Sigmoid colon (tissue), 7 donors: ENCODE results near the gene ZNF541. TPM values are rescaled to one million over a fixed set of nuclear protein-coding genes. Genes with fewer than 3 reads are reported as not detected.

Experiments used
- DNase-seq: peaks from one replicate; pipeline ENCODE4 v3.0.0-alpha.2; 2019
- H3K27ac ChIP-seq, 4 donors: fragments of 200-600 bp; sonication (generic); one replicate each; pipeline ENCODE4 v1.5.1; 2016 to 2019; ENCODE audit warnings: mild to moderate bottlenecking in 1 of 4
- H3K27me3 ChIP-seq, 3 donors: fragments of 200-600 bp; sonication (generic); one replicate each; pipeline ENCODE4 v1.5.1; 2019; ENCODE audit warnings: mild to moderate bottlenecking in 1 of 3
- H3K36me3 ChIP-seq, 4 donors: fragments of 200-600 bp; sonication (generic); one replicate each; pipeline ENCODE4 v1.5.1; 2016 to 2019
- H3K4me1 ChIP-seq, 4 donors: fragments of 200-600 bp; sonication (generic); one replicate each; pipeline ENCODE4 v1.5.1; 2017 to 2019
- H3K4me3 ChIP-seq, 4 donors: fragments of 200-600 bp; sonication (generic); one replicate each; pipeline ENCODE4 v1.5.1; 2017 to 2019; ENCODE audit warnings: mild to moderate bottlenecking in 2 of 4, moderate library complexity in 1 of 4
- H3K9me3 ChIP-seq, 4 donors: fragments of 200-600 bp in 3 of 4; sonication (generic) in 3 of 4; one replicate each; pipeline versions ENCODE4 v1.5.1 to v1.6.1; 2013 to 2019
- CTCF ChIP-seq, 4 experiments: fragments of 450-650 bp in 3 of 4; fragments of 200-600 bp in 1 of 4; IDR thresholded peaks; one replicate each; pipeline ENCODE4 v1.5.1; 2016 to 2019; ENCODE audit warnings: antibody characterized with exemption in 4 of 4, mild to moderate bottlenecking in 3 of 4, moderate library complexity in 2 of 4
- EP300 ChIP-seq, 4 donors: sonication (generic); formaldehyde crosslinking; IDR thresholded peaks; one replicate each; pipeline ENCODE4 v1.6.1; 2017; ENCODE audit warnings: antibody characterized with exemption in 4 of 4
- POLR2A ChIP-seq, 2 donors: fragments of 450-650 bp; IDR thresholded peaks; one replicate each; pipeline ENCODE4 v1.6.1; 2016; ENCODE audit warnings: antibody characterized with exemption in 2 of 2, mild to moderate bottlenecking in 2 of 2, moderate library complexity in 2 of 2
- POLR2AphosphoS5 ChIP-seq, 4 donors: sonication (generic); formaldehyde crosslinking; IDR thresholded peaks; one replicate each; pipeline ENCODE4 v1.6.1; 2017; ENCODE audit warnings: antibody characterized with exemption in 4 of 4
- WGBS, 2 donors: extraction: QIAGEN DNeasy Blood & Tissue Kit; methylation state at CpG; one replicate each; pipeline ENCODE4 v1.1.7; 2013; 5-methylcytosine and 5-hydroxymethylcytosine counted together
- intact Hi-C: fragments of 100-400 bp; cut with DNase I; formaldehyde crosslinking; loops from one replicate; pipeline ENCODE4 v1.15.1; 2023
- polyA plus RNA-seq, 3 donors: library from polyadenylated mRNA; stranded (reverse); fragments of 200-250 nt; gene quantifications; one replicate each; pipeline ENCODE4 v1.2.3, GENCODE V29; 2013
- total RNA-seq, 4 donors: library from RNA; depleted of rRNA; stranded (reverse); fragments of >200 nt; gene quantifications; one replicate each; pipeline ENCODE4 v1.1.0, GENCODE V29; 2016
- donor health status: healthy with polysubstance abuse.
- donor health status: Bipolar disorder and iron deficiency.
- donor health status: healthy.

Gene ZNF541
- total and polyA plus RNA-seq, 7 donors: 0.22 to 1.7 (median 1.3) TPM; not detected in 3

DNA sequence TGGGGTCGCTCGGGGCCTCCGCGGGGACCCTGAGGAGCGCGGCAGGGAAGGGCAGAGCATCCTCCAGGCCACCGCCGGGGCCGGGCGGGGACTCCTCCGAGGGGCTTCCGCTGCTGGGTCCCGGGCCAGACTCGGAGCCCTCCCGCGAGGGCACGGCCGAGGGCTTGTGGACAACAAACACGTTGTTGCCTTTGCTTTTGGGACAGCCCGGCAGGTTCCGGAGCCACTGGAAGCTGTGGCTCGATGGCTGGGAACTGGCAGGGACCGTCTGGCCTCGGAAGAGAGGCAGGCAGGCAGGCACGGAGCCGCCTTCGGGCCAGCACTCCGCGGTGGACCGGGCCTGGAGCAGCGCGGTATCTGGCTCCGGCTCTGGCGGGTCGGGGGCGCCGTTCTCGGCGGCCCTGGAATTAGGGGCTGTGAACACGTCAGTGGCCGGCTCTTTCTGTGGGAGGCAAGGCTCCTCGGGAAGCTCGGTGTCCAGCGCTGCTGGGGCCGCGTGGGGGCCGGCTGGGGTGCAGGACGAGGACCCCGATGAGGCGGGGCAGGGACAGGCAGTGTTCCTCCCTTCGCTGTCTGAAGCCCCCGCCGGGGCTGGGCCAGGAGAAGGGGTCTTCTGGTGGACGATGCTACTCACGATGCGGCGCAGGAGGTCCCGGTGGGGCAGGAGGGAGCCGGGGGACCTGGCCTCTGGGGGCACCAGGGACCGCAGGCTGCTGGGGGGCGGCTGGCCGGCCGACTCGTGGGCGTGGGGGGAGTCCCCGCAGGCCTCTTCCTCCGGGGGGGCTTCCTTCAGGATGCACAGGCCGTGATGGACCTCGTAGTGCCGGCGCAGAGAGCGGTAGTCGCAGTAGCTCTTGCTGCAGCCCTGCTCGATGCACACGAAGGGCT lies 27.6 kb downstream of the ZNF541 start:
- Histone ChIP-seq H3K4me1 (peaks cover 0 to 44% (median 29%) of the 10 kb centered on the region in 4 donors), H3K4me3 (peak overlapping the region in 2 of 4 donors; percentile 17 to 30), H3K27me3 (peaks cover 0 to 8% (median 3%) of the 10 kb centered on the region in 3 donors), H3K36me3 (no peaks in the 10 kb centered on the region), H3K27ac (peak overlapping the region in 1 of 4 donors; percentile 18), H3K9me3 (no peaks in the 10 kb centered on the region)
- intact Hi-C loops: no loop called here
- DNase-seq: no peak
- WGBS, 2 donors: 35 to 52% methylated on average over 75 of the region's 75 CpGs
- TF ChIP-seq POLR2A (IDR thresholded peaks at IDR 0.05) (no peak), CTCF (IDR thresholded peaks at IDR 0.05) (no peak), EP300 (IDR thresholded peaks at IDR 0.05) (no peak), POLR2AphosphoS5 (IDR thresholded peaks at IDR 0.05) (no peak)

- WGBS, 2 donors: 88 to 91% methylated on average over 22 of the region's 22 CpGs
- Histone ChIP-seq H3K36me3 (no peaks in the 10 kb centered on the region), H3K27ac (peak overlapping the region in 1 of 4 donors; percentile 92), H3K4me1 (peaks cover 0 to 50% (median 36%) of the 10 kb centered on the region in 4 donors), H3K4me3 (no peak overlapping the region), H3K27me3 (peaks cover 0 to 8% (median 3%) of the 10 kb centered on the region in 3 donors), H3K9me3 (no peaks in the 10 kb centered on the region)
- no peak for DNase-seq
- TF ChIP-seq EP300 (IDR thresholded peaks at IDR 0.05) (no peak), POLR2A (IDR thresholded peaks at IDR 0.05) (no peak), POLR2AphosphoS5 (IDR thresholded peaks at IDR 0.05) (no peak), CTCF (IDR thresholded peaks at IDR 0.05) (no peak)
- intact Hi-C loops: no loop called here
Measured at GRCh38 chr19:47544476-47544875, 28.5 kb downstream of the ZNF541 start.

- 91 to 95% methylated on average over 18 of the region's 18 CpGs for WGBS, 2 donors
- Histone ChIP-seq H3K36me3 (no peaks in the 10 kb centered on the region), H3K4me3 (no peak overlapping the region), H3K4me1 (peaks cover 0 to 50% (median 37%) of the 10 kb centered on the region in 4 donors), H3K27ac (peak overlapping the region in 2 of 4 donors; percentile 88 to 92), H3K9me3 (no peaks in the 10 kb centered on the region), H3K27me3 (peaks cover 0 to 8% (median 3%) of the 10 kb centered on the region in 3 donors)
- DNase-seq: no peak
- TF ChIP-seq CTCF (IDR thresholded peaks at IDR 0.05) (no peak), POLR2A (IDR thresholded peaks at IDR 0.05) (no peak), POLR2AphosphoS5 (IDR thresholded peaks at IDR 0.05) (no peak), EP300 (IDR thresholded peaks at IDR 0.05) (no peak)
- intact Hi-C loops: no loop called here
Measured at GRCh38 chr19:47544075-47544474, 28.9 kb downstream of the ZNF541 start.

DNA sequence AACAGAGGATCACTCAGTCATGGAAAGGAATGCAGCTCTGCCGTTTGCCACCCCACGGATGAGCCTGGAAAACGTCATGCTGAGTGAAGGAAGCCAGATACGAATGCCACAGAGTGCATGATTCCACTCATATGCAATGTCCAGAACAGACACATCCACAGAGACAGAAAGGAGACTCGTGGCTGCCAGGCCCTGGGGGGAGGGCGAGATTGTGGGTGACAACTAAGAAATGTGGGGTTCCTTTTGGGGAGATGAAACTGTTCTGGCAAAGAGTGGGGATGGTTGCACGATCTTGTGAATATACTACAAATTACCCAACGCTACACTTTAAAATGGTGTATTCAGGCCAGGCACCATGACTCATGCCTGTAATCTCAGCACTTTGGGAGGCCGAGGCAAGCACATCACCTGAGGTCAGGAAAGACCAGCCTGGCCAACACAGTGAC lies 30.9 kb downstream of the ZNF541 start:
- H3K4me3 ChIP-seq: peak overlapping the region in 1 of 4 donors; percentile 9
- DNase-seq: peak; percentile 86
- intact Hi-C loops: loop anchor here (2.0 kb wide), 1 partner anchor 57 kb away; no protein-coding TSS in a partner anchor
- no peaks in the 10 kb centered on the region for H3K9me3 ChIP-seq
- WGBS, 2 donors: 80 to 86% methylated on average over 9 of the region's 9 CpGs
- H3K36me3 ChIP-seq: no peaks in the 10 kb centered on the region
- H3K4me1 ChIP-seq: peaks cover 0 to 50% (median 37%) of the 10 kb centered on the region in 4 donors
- TF ChIP-seq CTCF (IDR thresholded peaks at IDR 0.05): no peak
- peak; percentile 58 to 91 (median 73) for TF ChIP-seq EP300 (IDR thresholded peaks at IDR 0.05)
- peak; percentile 90 to 98 (median 95) for TF ChIP-seq POLR2AphosphoS5 (IDR thresholded peaks at IDR 0.05)
- TF ChIP-seq POLR2A (IDR thresholded peaks at IDR 0.05): no peak
- H3K27me3 ChIP-seq: peaks cover 0 to 8% (median 3%) of the 10 kb centered on the region in 3 donors
- H3K27ac ChIP-seq: peak overlapping the region; percentile 72 to 92 (median 88)
